Smooth muscle cell (in vitro differentiated cells): ENCODE data around the gene TBCK. TPM values are rescaled to one million over a fixed set of nuclear protein-coding genes. Genes with fewer than 3 reads are reported as not detected.

Source experiments
- DNase-seq: peaks from one replicate; lab custom pipeline; 2025; ENCODE audit not compliant: unreplicated experiment; lab: John Stamatoyannopoulos, UW
- H2AFZ ChIP-seq: fragments of 200-600 bp; sonication (generic); 2 replicates; pipeline ENCODE4 v1.6.0; 2016; ENCODE audit warnings: antibody characterized with exemption, low read depth, mild to moderate bottlenecking
- H3F3A ChIP-seq: fragments of 200-600 bp; sonication (generic); 2 replicates; pipeline ENCODE4 v1.6.0; 2017; ENCODE audit warnings: antibody characterized with exemption, low read depth
- H3K27ac ChIP-seq: fragments of 200-600 bp; sonication (generic); 2 replicates; pipeline ENCODE4 v1.5.1; 2016; ENCODE audit warnings: low read depth, mild to moderate bottlenecking
- H3K27me3 ChIP-seq: fragments of 200-600 bp; sonication (generic); 2 replicates; pipeline ENCODE4 v1.6.1; 2016; ENCODE audit warnings: low read depth, mild to moderate bottlenecking
- H3K36me3 ChIP-seq: fragments of 200-600 bp; sonication (generic); 2 replicates; pipeline ENCODE4 v1.5.1; 2016; ENCODE audit warnings: low read depth
- H3K4me1 ChIP-seq: fragments of 200-600 bp; sonication (generic); 2 replicates; pipeline ENCODE4 v1.5.1; 2016; ENCODE audit warnings: low read depth
- H3K4me2 ChIP-seq: fragments of 200-600 bp; sonication (generic); 2 replicates; pipeline ENCODE4 v1.6.0; 2016; ENCODE audit warnings: mild to moderate bottlenecking
- H3K4me3 ChIP-seq: fragments of 200-600 bp; sonication (generic); 2 replicates; pipeline ENCODE4 v1.5.1; 2016; ENCODE audit warnings: mild to moderate bottlenecking
- H3K79me2 ChIP-seq: fragments of 200-600 bp; sonication (generic); 2 replicates; pipeline ENCODE4 v1.6.0; 2016; ENCODE audit warnings: low read depth, mild to moderate bottlenecking
- H3K9ac ChIP-seq: fragments of 200-600 bp; sonication (generic); 2 replicates; pipeline ENCODE4 v1.6.0; 2016; ENCODE audit warnings: low read depth
- H3K9me3 ChIP-seq: fragments of 200-600 bp; sonication (generic); replicated peaks from 2 replicates; pipeline ENCODE4 v1.5.1; 2016; ENCODE audit warnings: low read depth
- H4K20me1 ChIP-seq: fragments of 200-600 bp; sonication (generic); 2 replicates; pipeline ENCODE4 v1.6.0; 2016; ENCODE audit warnings: low read depth
- CTCF ChIP-seq: fragments of 200-600 bp; sonication (generic); IDR thresholded peaks from 2 replicates; pipeline ENCODE4 v1.5.1; 2017; ENCODE audit warnings: borderline replicate concordance, mild to moderate bottlenecking, antibody characterized with exemption; ENCODE audit not compliant: insufficient read depth, poor library complexity, severe bottlenecking
- WGBS: methylation state at CpG from one replicate; pipeline ENCODE4 v1.1.7; 2016; ENCODE audit warnings: low lambda C conversion rate; 5-methylcytosine and 5-hydroxymethylcytosine counted together
- polyA plus RNA-seq: library from polyadenylated mRNA; unstranded; fragments of >200 nt; fragmentation: Nextera tagmentation; extraction: Ambion mirVana; gene quantifications from 2 replicates; pipeline ENCODE4 v1.2.1, GENCODE V29; 2016
- total RNA-seq: library from RNA; depleted of rRNA; stranded (reverse); fragments of >200 nt; gene quantifications from 2 replicates; pipeline ENCODE4 v1.2.3, GENCODE V29; 2014

TBCK gene
- total and polyA plus RNA-seq, 2 experiments from 2014 or later: 10.0 to 28.1 TPM

GRCh38 chr4:106032851-106033286 lies 283.1 kb downstream of the TBCK start:
- Histone ChIP-seq H3K4me1 (peaks cover 5% of the 10 kb centered on the region), H4K20me1 (no peaks in the 10 kb centered on the region), H3K36me3 (no peaks in the 10 kb centered on the region), H3K9ac (no peak overlapping the region), H3K9me3 (no peaks in the 10 kb centered on the region), H3K27me3 (no peaks in the 10 kb centered on the region), H3K27ac (peak overlapping the region; percentile 67), H2AFZ (no peak overlapping the region), H3F3A (peaks cover 11% of the 10 kb centered on the region), H3K4me3 (no peak overlapping the region), H3K4me2 (no peak overlapping the region), H3K79me2 (no peaks in the 10 kb centered on the region)
- TF ChIP-seq CTCF: no peak
- 30% methylated on average over 1 of the region's 1 CpG for WGBS
- no peak for DNase-seq

GRCh38 chr4:106022454-106022853 lies 293.6 kb downstream of the TBCK start:
- no peak overlapping the region for H3K4me3 ChIP-seq
- H3K9me3 ChIP-seq: no peaks in the 10 kb centered on the region
- H3K4me1 ChIP-seq: no peaks in the 10 kb centered on the region
- no peak overlapping the region for H2AFZ ChIP-seq
- H3K79me2 ChIP-seq: no peaks in the 10 kb centered on the region
- no peaks in the 10 kb centered on the region for H4K20me1 ChIP-seq
- WGBS: 91% methylated on average over 2 of the region's 2 CpGs
- H3K36me3 ChIP-seq: no peaks in the 10 kb centered on the region
- no peak overlapping the region for H3K4me2 ChIP-seq
- no peak overlapping the region for H3K27ac ChIP-seq
- H3K27me3 ChIP-seq: no peaks in the 10 kb centered on the region
- no peak for TF ChIP-seq CTCF
- DNase-seq: no peak
- H3F3A ChIP-seq: no peaks in the 10 kb centered on the region
- no peak overlapping the region for H3K9ac ChIP-seq

GRCh38 chr4:106021737-106022410 lies 294.1 kb downstream of the TBCK start:
- no peak for TF ChIP-seq CTCF
- WGBS: 57% methylated on average over 5 of the region's 5 CpGs
- Histone ChIP-seq H3K9me3 (no peaks in the 10 kb centered on the region), H3K4me3 (no peak overlapping the region), H3K9ac (no peak overlapping the region), H3K27ac (no peak overlapping the region), H3K4me1 (no peaks in the 10 kb centered on the region), H4K20me1 (no peaks in the 10 kb centered on the region), H3K36me3 (no peaks in the 10 kb centered on the region), H3K4me2 (no peak overlapping the region), H3F3A (no peaks in the 10 kb centered on the region), H2AFZ (no peak overlapping the region), H3K79me2 (no peaks in the 10 kb centered on the region), H3K27me3 (no peaks in the 10 kb centered on the region)
- DNase-seq: no peak

- no peaks in the 10 kb centered on the region for H3F3A ChIP-seq
- no peaks in the 10 kb centered on the region for H3K36me3 ChIP-seq
- no peak overlapping the region for H3K4me2 ChIP-seq
- H3K4me1 ChIP-seq: no peaks in the 10 kb centered on the region
- DNase-seq: no peak
- no peak overlapping the region for H3K27ac ChIP-seq
- H4K20me1 ChIP-seq: no peaks in the 10 kb centered on the region
- H3K4me3 ChIP-seq: no peak overlapping the region
- H3K27me3 ChIP-seq: no peaks in the 10 kb centered on the region
- H3K9ac ChIP-seq: no peak overlapping the region
- H2AFZ ChIP-seq: no peak overlapping the region
- no peak for TF ChIP-seq CTCF
- H3K79me2 ChIP-seq: no peaks in the 10 kb centered on the region
- no peaks in the 10 kb centered on the region for H3K9me3 ChIP-seq
Observed at GRCh38 chr4:106019771-106020170, 296.2 kb downstream of the TBCK start.
